Islet of Langerhans (tissue), 1 donor: Measurements from ENCODE around the gene MYCN.

ENCODE experiments used
- FAIRE-seq: peaks from one replicate; lab custom pipeline; 2011; peaks lifted over from hg19 to GRCh38; lab: Jason Lieb, UNC

The MYCN gene

DNA sequence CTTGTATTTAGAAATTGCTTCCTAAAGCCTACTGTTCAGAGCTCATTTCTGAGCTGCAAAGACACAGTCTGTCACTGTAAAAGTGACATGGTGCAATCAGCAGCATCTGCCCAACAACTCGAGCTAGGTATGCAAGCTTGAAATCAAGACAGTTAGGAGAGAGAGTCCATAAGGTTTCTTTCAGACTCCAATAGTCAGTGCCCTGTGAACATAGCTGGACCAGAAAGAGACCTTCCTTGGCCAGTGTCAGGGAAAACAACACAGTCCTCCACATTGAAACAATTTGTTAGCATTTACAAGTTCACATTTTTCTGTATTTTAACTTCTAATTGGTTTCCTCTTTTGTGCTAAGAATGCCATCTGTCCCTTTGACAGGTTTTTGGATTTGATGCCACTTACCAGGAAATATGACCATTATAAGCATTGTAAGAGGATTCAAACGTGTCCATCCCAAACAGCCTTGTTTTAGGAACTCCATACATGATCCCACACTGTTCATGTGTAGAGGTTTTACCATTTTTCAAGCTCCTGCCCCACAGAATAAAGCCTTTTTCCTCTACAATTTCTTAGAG, 8.9 kb upstream of the MYCN start:
- FAIRE-seq: no peak

DNA sequence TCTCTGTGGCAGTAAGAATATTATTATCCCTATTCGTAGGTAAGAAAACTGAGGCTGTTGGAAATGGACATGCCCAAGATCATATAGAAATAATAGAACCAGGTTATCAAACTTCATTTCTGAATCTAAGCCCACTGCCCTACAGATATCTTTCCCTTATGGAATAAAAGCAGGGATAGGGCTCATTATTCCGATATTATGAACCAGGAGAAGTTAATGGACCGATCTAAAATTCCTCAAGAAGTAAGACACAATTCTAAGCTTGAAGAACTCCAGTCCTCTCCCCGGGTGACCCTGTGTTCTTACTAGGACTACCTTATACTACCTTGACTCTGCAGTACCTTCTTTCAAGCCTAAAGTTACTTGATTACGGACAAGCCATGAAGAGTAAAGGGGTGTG, 8.4 kb upstream of the MYCN start:
- FAIRE-seq: no peak

DNA sequence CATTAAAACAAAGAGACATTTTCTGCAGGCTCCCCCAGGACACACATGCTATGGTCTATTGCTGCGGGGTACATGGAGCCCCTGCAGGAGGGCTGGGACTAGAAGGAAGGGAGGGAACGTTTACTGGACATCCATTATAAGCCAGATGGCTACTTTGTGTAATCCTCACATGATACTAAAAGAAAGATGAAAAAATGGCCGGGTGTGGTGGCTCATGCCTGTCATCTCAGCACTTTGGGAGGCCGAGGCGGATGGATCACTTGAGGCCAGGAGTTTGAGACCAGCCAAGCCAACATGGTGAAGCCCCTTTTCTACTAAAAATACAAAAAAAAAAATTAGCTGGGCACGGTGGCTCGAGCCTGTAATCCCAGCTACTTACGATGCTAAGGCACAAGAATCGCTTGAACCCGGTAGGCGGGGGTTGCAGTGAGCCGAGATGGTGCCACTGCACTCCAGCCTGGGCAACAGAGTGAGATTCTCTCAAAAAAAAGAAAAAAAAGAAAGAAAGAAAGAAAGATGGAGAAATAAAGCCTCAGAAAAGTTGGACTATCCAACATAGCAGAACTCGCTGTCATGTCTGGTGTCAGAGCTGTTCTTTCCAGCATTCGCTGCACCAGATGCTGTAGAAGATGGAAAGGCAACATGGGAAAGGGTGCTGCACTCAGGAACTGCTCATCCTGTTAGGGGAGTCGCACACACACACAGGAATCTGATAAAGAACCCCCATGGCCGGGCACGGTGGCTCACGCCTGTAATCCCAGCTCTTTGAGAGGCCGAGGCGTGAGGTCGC, 7.8 kb upstream of the MYCN start:
- no peak for FAIRE-seq

DNA sequence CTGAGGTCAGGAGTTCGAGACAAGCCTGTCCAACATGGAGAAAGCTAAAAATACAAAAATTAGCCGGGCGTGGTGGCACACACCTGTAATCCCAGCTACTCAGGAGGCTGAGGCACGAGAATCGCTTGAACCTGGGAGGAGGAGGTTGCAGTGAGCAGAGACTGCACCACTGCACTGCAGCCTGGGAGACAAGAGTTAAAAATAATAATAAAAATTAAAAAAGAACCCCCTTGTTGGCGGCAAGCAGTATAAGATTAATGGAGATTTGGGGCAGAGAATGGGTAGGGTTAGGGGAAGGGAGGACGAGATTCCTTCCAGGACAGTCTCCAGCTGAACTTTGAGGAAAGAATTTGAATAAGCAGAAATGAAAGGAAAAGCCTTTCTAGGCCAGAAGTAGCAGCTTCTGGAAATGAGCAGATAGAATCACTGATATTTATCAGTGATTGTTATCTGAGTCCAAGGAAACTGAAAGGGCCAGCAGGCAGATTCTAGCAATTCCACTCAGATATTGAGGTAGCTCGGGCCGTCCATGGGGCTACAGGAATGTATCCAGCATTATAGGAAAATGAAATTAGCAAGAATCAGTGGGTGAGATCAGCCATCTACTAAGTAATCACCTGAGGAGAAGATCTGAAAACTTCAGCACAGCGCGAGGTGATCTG, 7.0 kb upstream of the MYCN start:
- no peak for FAIRE-seq

DNA sequence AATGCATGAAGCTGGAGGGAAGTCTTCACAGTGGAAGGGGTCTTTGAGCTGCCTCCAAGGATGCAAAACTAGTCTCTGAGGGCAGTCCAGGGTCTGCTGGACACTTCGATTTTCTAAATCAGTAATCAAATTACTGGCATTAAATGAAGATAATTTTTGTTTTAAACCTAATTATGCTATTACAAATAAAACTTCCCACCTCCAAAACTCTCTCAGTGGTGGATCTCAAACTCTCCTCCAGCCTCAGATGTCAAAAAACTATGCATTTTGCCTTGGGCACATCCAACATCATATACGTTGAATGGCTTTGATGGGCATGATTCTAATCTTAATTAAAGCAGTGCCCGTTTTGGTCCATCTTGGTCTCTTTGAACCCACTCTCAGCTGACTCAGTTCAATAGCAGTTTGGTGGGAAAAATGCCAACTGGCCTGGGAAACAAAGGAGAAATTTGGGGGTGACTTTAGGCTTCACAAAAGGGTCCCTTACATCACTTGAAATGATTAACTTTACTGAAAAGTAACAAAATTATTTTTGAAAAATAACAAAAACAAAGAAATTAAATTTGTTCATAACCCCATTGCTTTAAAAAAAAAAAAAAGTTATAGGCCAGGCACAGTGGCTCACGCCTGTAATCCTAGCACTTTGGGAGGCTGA, 5.9 kb upstream of the MYCN start:
- FAIRE-seq: no peak

DNA sequence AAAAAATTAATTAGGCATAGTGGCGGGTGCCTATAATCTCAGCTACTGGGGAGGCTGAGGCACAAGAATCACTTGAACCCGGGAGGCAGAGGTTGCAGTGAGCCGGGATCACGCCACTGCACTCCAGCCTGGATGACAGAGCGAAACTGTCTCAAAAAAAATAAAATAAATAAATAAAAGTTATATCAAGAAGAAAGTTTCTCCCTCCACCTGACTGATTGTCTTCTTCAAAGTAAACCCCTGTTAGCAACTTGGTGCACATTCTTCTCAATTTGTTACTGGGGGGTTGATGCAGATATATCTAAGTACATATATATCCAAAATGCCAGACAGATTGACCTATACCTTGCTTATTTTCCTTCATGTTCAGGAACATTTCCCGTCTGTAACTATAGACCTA, 5.2 kb upstream of the MYCN start:
- FAIRE-seq: no peak

DNA sequence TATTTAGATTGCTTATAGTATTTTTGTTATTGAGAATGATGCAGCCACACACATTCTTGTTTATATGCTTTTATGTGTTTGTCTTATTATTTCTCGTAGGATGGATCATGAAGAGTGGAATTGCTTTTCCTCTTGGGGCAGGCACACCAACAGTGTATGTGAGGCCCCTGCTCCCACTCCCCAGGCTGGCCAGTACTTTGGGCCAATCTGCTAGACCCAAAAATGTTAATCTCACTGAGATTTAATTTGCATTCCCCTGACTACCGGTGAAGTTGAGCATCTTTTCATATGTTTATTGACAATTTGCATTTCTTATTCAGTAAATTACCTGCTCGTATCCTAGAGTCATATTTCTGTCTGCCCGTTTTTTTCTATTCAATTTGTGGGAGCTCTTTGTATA, 4.7 kb upstream of the MYCN start:
- no peak for FAIRE-seq

DNA sequence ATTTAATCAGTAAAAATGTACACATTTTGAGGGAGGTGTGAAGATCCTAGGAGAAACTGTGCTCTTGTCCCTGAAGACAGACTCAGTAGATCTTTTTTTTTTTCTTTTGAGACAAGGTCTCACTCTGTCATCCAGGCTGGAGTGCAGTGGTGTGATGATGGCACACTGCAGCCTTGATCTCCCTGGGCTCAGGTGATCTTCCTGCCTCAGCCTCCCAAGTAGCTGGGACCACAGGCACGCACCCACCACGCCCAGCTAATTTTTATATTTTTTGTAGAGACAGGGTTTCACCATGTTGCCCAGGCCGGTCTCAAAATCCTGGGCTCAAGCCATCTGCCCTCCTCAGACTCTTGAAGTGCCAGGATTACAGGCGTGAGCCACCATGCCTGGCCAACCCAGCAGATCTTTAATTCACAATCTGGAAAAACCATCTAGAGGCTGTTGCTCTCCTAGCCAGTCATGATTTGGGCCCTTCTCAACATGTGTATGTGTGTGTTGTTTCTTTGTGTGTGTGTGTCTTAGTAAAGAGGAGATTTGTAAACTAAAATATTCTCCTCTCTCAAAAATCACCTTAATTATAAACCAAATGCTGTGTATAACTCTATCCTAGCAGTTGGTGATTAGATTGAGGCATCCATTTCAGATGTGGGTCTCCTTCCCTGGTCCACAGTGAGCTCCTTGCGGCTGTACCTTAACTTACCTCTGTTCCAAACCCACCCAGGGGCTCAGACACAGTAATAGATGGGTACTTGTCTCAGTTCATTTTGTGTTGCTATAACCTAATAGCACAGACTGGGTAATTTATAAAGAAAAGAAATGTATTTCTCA, 3.9 kb upstream of the MYCN start:
- no peak for FAIRE-seq

DNA sequence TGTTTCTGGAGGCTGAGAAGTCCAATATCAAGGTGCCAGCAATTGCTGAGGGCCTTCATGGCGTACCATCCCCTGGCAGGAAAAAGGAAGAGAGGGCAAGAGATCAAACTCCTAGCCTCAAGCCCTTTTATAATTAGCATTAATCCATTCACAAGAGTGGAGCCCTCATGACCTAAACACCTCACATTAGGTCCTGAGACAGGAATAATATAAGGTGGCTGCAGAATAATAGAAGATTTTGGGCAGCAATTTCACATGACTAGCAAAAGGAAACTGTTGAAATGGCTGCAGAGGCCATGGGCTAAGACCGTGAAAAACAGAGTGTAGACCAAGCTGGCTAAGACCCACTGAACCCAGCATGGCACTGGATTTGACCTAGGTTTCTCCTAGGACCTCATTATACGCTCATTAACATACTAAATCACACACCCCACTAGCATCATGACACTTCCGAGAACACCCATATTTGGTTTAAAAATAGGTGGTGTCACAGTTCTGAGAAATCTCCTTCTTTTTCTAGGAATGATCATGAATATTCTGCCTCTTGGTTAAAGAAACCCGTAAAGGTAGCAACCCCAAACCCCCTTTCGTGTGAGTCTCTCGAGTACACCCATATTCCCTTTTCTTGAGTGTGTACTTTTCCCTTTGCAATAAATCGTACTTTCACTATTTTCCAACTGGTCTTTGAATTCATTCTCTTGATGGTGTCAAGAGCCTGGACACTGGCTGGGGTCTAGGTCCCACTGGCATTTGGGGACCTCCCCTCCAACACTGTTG, 3.1 kb upstream of the MYCN start:
- FAIRE-seq: no peak

DNA sequence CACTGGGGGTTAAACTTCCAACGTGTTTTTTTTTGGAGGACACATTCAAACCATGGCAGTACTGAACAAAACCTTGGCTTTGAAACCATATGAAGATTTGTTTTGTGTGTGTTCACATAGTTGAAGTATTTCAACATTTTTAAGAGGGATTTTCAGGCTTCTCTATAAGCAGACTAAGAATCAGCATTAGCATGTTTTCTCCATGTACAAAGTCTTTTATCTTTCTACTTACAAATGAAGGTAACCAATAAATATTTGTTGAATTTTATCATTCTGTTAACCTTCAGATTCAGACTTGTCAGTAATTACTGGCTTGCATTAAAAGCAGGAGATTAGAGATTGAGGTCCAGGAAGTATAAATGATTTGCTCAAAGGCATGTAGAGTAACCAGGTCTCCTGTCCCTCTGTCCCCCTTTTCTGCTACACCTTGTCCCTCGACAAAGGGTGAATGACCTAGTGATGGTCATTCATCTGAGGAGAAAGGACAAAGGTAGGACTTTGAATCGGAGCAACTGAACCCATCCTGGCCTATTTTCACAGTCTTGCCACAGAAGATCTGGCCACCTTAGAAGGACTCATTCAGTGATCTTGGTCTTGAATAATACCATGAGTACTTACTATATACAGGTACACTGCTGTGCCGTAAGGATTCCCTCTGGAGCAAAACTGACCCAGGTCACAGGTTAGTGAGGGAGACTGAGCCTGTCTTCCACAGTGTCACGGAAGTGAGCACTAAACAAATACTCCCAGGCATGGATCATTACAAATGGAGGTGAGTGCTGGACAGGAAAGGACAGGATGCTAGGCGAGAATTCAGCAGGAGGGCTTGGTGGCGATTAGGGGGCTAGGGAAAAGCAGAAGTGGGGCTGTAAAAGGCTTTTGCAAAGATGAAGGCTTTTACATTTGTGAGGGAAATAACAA, 2.2 kb upstream of the MYCN start:
- no peak for FAIRE-seq

DNA sequence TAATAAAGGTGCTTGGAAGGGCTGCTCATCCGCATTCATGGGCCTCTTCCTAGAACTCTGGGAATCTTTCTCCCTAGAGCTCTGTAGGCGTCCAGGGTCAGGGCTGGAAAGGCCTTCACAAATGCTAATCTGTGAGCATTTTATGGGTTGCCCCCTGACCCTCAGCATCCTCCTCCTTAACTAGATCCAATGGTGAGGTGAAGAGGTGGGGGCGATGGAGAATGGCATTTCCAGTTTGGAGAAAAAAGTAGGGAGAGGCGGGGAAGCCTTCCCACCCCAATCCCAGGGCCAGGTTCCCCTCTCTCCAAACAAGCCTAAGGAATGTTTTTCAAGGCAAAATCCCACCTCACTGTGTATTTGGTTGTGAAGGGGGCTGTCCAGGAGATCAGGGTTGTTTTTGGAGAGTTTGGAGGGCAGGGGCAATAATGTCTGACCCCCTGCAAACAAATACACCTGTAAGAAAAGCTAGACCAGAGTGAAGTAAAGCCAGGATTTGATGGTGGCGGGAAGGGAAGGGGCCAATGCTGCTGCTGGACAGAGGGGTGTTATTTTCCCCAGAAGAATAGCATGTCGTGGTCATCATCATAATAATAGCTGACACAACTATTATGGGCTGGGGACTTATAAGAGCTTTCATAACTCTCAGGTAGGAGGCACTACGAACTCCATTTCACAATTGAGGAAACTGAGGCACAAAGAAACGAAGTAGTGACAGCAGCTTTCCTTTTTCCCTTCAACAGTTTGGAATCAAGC, 1.4 kb upstream of the MYCN start:
- no peak for FAIRE-seq

DNA sequence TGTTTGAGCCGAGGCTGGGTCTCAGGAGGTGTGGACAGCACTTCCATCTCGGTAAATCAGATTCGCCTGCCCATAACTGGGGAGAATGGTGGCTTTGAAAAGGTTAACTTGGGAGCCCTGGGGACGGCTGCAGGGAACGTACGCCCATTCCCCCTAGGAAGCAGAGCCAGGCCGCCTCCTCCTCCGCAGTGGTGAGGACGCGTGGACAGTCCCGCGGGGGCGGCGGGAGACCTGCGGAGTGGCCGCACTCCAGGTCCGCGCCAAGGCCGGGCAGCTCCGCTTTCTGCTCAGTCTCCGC, 845 bp upstream of the MYCN start:
- FAIRE-seq: no peak

DNA sequence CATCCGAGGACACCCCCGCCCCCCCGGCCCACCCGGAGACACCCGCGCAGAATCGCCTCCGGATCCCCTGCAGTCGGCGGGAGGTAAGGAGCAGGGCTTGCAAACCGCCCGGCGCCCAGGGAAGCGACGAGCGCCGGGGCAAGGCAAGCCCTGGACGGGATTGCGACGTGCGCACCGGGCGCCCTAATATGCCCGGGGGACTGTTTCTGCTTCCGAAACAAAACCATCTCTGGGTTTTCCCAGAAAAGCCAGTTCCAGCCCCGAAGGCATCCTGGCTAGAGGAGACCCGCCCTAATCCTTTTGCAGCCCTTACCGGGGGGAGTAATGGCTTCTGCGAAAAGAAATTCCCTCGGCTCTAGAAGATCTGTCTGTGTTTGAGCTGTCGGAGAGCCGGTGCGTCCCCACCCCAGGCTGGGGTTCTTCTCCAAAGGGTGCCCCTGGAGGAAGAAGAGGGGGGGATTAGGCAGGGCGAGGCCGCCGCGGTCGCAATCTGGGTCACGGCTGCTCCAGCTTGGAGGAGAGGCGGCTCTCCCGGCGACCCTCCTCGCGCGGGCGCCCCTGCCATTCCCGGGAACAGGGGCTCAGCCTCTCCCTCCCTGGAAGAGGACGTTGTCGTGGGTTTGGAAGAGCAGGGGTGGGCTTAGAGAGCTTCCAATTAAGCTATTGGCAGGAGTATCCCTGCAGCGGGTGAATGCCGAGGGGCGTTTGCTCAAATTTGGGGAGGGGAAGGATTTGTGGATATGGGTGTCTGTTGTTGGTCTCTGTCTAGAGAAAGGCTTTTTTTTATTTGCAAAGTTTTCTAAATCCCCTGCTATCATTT, 521 bp downstream of the MYCN start:
- FAIRE-seq: no peak

DNA sequence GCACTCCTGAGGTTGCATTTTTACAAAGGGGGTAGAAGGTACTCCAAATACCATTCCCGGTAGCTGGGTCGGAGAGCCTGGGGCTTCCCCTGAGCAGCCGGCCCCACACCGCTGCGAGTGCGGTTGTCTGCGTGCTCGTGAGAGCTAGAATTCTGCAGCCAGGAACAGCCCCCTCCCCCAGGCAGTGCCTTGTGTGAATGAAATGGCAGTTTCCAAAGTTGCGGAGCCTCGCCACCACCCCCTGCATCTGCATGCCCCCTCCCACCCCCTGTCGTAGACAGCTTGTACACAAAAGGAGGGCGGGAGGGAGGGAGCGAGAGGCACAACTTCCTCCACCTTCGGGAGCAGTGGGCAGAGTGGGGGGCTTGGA, 1.1 kb downstream of the MYCN start:
- no peak for FAIRE-seq

DNA sequence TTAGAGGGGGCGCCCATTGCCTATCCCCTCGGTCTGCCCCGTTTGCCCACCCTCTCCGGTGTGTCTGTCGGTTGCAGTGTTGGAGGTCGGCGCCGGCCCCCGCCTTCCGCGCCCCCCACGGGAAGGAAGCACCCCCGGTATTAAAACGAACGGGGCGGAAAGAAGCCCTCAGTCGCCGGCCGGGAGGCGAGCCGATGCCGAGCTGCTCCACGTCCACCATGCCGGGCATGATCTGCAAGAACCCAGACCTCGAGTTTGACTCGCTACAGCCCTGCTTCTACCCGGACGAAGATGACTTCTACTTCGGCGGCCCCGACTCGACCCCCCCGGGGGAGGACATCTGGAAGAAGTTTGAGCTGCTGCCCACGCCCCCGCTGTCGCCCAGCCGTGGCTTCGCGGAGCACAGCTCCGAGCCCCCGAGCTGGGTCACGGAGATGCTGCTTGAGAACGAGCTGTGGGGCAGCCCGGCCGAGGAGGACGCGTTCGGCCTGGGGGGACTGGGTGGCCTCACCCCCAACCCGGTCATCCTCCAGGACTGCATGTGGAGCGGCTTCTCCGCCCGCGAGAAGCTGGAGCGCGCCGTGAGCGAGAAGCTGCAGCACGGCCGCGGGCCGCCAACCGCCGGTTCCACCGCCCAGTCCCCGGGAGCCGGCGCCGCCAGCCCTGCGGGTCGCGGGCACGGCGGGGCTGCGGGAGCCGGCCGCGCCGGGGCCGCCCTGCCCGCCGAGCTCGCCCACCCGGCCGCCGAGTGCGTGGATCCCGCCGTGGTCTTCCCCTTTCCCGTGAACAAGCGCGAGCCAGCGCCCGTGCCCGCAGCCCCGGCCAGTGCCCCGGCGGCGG, 1.7 kb downstream of the MYCN start:
- no peak for FAIRE-seq

DNA sequence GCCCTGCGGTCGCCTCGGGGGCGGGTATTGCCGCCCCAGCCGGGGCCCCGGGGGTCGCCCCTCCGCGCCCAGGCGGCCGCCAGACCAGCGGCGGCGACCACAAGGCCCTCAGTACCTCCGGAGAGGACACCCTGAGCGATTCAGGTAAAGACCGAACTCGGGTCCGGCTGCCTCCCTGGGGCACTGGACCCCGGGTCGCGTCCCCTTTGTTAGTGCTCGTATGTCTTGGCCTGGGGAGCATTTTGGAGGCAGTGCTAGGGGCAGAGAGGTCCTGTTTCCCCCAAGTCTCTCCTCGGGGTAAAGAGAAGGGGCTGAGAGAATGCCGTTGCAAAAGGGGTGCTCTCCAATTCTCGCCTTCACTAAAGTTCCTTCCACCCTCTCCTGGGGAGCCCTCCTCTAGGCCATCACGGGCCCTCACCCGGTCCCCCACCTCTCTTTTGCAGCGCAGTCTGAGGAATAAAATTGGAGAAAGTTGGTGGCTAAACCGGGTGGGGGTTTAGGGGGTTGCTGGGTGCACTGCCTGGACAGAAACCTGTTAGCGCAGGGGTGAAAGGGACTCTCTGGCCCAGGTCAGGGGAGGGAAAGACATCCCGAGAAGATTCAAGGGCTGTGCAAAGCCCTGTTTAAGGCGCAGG, 2.5 kb downstream of the MYCN start:
- no peak for FAIRE-seq

DNA sequence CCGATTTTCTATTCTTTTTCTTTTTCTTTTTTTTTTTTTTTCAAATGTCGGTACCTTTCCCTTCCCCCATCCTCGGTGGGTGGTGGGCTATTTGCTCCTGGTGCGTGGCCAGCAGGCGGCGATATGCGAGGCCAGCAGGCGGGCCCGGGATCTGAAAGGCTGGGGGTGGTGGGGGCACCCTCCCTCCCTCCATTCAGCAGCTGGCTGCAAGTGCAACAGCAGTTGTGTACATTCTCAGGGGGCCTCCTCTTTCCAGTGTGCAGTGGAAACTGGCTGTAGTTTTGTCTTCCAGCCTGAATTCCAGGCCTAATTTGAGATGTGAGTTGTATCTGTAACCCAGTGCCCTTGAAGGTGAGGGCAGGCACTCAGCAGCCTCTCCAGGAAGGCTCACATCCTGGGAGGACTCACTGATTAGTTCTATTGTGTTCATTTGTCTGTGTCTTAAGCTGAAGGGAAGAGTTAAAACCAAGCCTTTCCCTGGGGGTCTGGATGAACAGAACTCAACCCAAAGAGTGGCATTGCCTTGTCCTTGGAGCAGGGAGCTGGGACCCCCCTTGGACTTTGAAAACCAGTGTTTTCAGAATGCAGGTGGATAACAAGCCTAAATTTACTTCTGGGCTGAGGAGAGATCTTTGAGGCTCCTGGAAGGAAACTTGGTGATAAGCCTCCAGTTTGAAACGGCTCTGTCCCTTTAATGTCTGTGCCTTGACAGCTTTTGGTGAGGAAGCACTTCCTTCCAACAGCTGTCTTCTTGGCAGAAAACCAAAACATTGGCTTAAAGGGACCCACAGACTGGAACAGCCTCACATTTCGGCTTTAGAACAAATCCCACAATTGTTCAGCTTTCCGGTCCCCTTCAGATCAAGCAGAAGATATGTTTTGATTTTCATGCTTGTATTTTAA, 3.3 kb downstream of the MYCN start:
- no peak for FAIRE-seq
